OCI-LY3 (cell line): ENCODE measurements around the gene PTPRR.

Experiments
- EZH2phosphoT487 ChIP-seq: fragments of 200-600 bp; shearing (Covaris generic); IDR thresholded peaks from 2 replicates; pipeline ENCODE4 v1.6.1; 2018; ENCODE audit warnings: antibody characterized with exemption, mixed run types, low read depth
- TF ChIP-seq, protein P1 (sequence below): fragments of 200-600, 300-600 bp; sonication (generic); IDR thresholded peaks from 2 replicates; pipeline ENCODE4 v1.5.1; 2014; ENCODE audit warnings: antibody characterized with exemption, low read length, low read depth

DNA sequence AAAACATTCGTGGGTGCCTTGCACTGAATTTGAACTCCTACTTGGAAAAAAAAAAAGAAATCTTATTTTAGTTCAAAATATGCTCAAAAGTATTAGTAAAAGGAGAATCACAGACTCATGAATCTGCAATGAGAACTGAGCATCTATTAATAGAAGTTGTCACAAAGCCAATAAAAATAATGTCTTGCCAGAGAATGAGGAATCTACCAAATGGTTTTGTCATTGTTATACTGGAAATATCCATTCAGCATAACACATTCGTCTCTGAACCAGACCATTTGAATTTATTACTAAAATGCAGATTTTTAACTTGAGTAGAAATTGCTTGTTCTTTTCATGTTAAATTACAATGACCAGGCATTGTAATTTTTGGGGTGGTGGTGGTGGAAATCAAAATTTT lies 271.7 kb downstream of the PTPRR start:
- TF ChIP-seq, protein P1, sequence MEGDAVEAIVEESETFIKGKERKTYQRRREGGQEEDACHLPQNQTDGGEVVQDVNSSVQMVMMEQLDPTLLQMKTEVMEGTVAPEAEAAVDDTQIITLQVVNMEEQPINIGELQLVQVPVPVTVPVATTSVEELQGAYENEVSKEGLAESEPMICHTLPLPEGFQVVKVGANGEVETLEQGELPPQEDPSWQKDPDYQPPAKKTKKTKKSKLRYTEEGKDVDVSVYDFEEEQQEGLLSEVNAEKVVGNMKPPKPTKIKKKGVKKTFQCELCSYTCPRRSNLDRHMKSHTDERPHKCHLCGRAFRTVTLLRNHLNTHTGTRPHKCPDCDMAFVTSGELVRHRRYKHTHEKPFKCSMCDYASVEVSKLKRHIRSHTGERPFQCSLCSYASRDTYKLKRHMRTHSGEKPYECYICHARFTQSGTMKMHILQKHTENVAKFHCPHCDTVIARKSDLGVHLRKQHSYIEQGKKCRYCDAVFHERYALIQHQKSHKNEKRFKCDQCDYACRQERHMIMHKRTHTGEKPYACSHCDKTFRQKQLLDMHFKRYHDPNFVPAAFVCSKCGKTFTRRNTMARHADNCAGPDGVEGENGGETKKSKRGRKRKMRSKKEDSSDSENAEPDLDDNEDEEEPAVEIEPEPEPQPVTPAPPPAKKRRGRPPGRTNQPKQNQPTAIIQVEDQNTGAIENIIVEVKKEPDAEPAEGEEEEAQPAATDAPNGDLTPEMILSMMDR: no peak
- no peak for TF ChIP-seq EZH2phosphoT487
